ENCODE data around the gene VASP. TPM values are rescaled to one million over a fixed set of nuclear protein-coding genes. Genes with fewer than 3 reads are reported as not detected.

VASP gene
- 100 to 1,000 TPM; 179 to 199 (median 185) TPM for total RNA-seq (2021; fragmentation: NEBNext Ultra II Directional; extraction: Animal tissue kit (Norgen Biotek cat#: 25700))
- long read RNA-seq, partial matches to known transcripts, result 8 of 18 reads
- long read RNA-seq, other reads (novel, unspliced or antisense), result 5 of 18 reads

GRCh38 chr19:45506989-45507871 lies at the start of gene VASP:
TSS of gene VASP (plus strand) at chr19:45507479. CDS start at chr19:45507772, 293 bp downstream.
- DNase-seq, result peak; percentile 81
- Mint-ChIP-seq H3K4me1 (ENCODE audit: low read depth) (peaks cover 36% of the 10 kb centered on the region), H3K4me3 (peak within 1 kb of the TSS; percentile 95), H3K36me3 (ENCODE audit: low read depth) (peaks cover 17% of the 10 kb centered on the region), H3K9me3 (no peaks in the 10 kb centered on the region), H3K27ac (peak within 1 kb of the TSS; percentile 89), H3K27me3 (ENCODE audit: insufficient read depth) (no peaks in the 10 kb centered on the region; the same call in 1 of the 2 replicates)
- TF ChIP-seq CTCF (IDR thresholded peaks at IDR 0.05), result no peak; the same call in 1 of the 2 replicates

- TF ChIP-seq CTCF (IDR thresholded peaks at IDR 0.05), result no peak
- H3K4me1 Mint-ChIP-seq (ENCODE audit: low read depth), result peaks cover 31% of the 10 kb centered on the region
- no peak for DNase-seq
- peaks cover 2% of the 10 kb centered on the region for H3K27me3 Mint-ChIP-seq (ENCODE audit: insufficient read depth)
- H3K27ac Mint-ChIP-seq, result peak overlapping the region; percentile 47
- H3K9me3 Mint-ChIP-seq, result no peaks in the 10 kb centered on the region
- H3K4me3 Mint-ChIP-seq, result no peak overlapping the region; the same call in 1 of the 2 replicates
- H3K36me3 Mint-ChIP-seq (ENCODE audit: low read depth), result no peaks in the 10 kb centered on the region
Measured at GRCh38 chr19:45457776-45458175, 49.5 kb upstream of the VASP start.

GRCh38 chr19:45460807-45461347 lies 46.4 kb upstream of the VASP start:
- DNase-seq, result no peak
- Mint-ChIP-seq H3K9me3 (no peaks in the 10 kb centered on the region), H3K4me1 (ENCODE audit: low read depth) (peaks cover 8% of the 10 kb centered on the region), H3K4me3 (no peak overlapping the region), H3K27ac (no peak overlapping the region), H3K36me3 (ENCODE audit: low read depth) (no peaks in the 10 kb centered on the region), H3K27me3 (ENCODE audit: insufficient read depth) (peaks cover 2% of the 10 kb centered on the region)
- TF ChIP-seq CTCF (IDR thresholded peaks at IDR 0.05), result no peak

GRCh38 chr19:45462174-45462573 lies 45.1 kb upstream of the VASP start:
- Mint-ChIP-seq H3K4me1 (ENCODE audit: low read depth) (peaks cover 5% of the 10 kb centered on the region; the same call in 1 of the 2 replicates), H3K27me3 (ENCODE audit: insufficient read depth) (no peaks in the 10 kb centered on the region; the same call in 1 of the 2 replicates), H3K4me3 (no peak overlapping the region), H3K36me3 (ENCODE audit: low read depth) (no peaks in the 10 kb centered on the region), H3K27ac (no peak overlapping the region), H3K9me3 (no peaks in the 10 kb centered on the region)
- no peak for DNase-seq
- TF ChIP-seq CTCF (IDR thresholded peaks at IDR 0.05), result no peak

GRCh38 chr19:45463241-45463640 lies 44.0 kb upstream of the VASP start:
- Mint-ChIP-seq H3K4me3 (no peak overlapping the region), H3K27me3 (ENCODE audit: insufficient read depth) (peaks cover 7% of the 10 kb centered on the region), H3K36me3 (ENCODE audit: low read depth) (no peaks in the 10 kb centered on the region), H3K27ac (no peak overlapping the region), H3K4me1 (ENCODE audit: low read depth) (peaks cover 6% of the 10 kb centered on the region; the same call in 1 of the 2 replicates), H3K9me3 (peaks cover 6% of the 10 kb centered on the region; the same call in 1 of the 2 replicates)
- TF ChIP-seq CTCF (IDR thresholded peaks at IDR 0.05), result no peak
- no peak for DNase-seq
